ENCODE results near the gene INSL6.

The INSL6 gene

DNA sequence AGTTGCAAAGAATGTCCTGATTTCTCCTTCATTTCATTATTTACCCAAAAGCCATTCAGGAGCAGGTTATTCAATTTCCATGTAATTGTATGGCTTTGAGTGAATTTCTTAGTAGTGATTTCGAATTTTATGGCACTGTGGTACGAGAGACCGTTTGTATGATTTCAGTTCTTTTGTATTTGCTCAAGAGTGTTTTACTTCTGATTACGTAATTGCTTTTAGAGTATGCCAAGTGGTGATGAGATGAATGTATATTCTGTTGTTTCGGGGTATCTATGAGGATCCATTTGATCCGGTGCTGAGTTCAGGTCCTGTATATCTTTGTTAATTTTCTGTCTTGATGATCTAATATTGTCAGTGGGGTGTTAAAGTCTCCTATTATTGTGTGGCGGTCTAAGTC, 41.2 kb downstream of the INSL6 start:
- DNase-seq (no peak), ATAC-seq (replicated peaks) (no peak)
- Mint-ChIP-seq H3K4me1 (peaks cover 0 to 2% of the 10 kb centered on the region in 2 donors), H3K36me3 (peaks cover 69 to 86% of the 10 kb centered on the region in 2 donors), H3K4me3 (no peak overlapping the region), H3K9me3 (peaks cover 23 to 31% of the 10 kb centered on the region in 2 donors), H3K27me3 (no peaks in the 10 kb centered on the region), H3K27ac (no peak overlapping the region)

- no peak for ATAC-seq (replicated peaks)
Measured at GRCh38 chr9:5140151-5140550, 45.3 kb downstream of the INSL6 start.

GRCh38 chr9:5122516-5122915, 62.9 kb downstream of the INSL6 start:
- H3K27me3 Mint-ChIP-seq = no peaks in the 10 kb centered on the region
- H3K9me3 Mint-ChIP-seq = no peaks in the 10 kb centered on the region
- H3K27ac Mint-ChIP-seq = no peak overlapping the region
- peaks cover 0 to 2% of the 10 kb centered on the region in 2 donors for H3K4me1 Mint-ChIP-seq
- H3K4me3 Mint-ChIP-seq = no peak overlapping the region
- no peak for ATAC-seq (replicated peaks)
- DNase-seq = no peak
- H3K36me3 Mint-ChIP-seq = peaks cover 28 to 45% of the 10 kb centered on the region in 2 donors

More at GRCh38 chr9:5140151-5140550, 45.3 kb downstream of the INSL6 start:
- Mint-ChIP-seq H3K4me1 (peaks cover 0 to 2% of the 10 kb centered on the region in 2 donors), H3K27me3 (no peaks in the 10 kb centered on the region), H3K36me3 (peaks cover 30 to 55% of the 10 kb centered on the region in 2 donors), H3K27ac (no peak overlapping the region), H3K4me3 (no peak overlapping the region), H3K9me3 (peaks cover 24 to 25% of the 10 kb centered on the region in 2 donors)
- DNase-seq = no peak

DNA sequence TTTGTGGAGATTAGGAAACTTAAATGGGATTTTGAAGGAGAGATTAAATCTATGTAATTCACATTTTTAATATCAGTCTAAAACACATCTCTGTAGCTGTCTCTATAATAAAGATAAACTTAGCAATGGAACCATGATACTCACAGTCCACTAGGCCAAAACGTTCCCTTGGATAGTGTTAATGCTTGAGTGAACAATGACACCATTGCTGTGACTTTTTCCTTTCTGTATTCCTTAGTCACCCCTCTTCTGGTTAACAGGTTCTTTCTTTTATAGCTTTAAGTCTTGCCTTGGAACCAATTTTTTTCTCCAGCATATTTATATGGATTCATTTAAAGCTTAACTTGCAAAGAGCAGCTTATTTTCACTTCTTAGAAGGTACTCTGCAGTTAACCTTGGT, 63.3 kb downstream of the INSL6 start:
- DNase-seq = no peak
- H3K36me3 Mint-ChIP-seq = peaks cover 26 to 44% of the 10 kb centered on the region in 2 donors

DNA sequence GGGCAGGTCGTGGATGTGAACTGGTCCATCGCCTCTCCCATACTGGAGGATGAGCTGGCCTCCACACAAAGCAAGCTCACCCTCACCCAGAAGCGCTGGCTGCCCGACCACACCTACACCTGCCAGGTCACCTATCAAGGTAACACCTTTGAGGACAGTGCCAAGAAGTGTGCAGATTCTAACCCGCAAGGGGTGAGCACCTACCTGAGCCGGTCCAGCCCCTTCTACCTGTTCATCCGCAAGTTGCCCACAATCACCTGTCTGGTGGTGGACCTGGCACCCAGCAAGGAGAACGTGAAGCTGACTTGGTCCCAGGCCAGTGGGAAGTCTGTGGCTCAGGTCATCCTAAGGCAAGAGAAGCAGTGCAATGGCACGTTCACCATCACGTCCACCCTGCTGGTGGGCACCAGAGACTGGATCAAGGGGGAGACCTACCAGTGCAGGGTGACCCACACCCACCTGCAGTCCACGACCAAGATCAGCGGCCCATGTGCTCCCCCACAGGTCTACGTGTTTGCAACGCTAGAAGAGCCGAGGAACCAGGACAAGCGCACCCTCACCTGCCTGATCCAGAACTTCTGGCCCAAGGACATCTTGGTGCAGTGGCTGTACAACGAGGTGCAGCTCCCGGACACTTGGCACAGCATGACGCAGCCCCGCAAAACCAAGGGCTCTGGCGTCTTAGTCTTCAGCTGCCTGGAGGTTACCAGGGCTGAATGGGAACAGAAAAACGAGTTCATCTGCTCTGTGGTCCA, 71.3 kb downstream of the INSL6 start:
- Mint-ChIP-seq H3K36me3 (peaks cover 29 to 33% of the 10 kb centered on the region in 2 donors), H3K9me3 (peaks cover 9 to 17% of the 10 kb centered on the region in 2 donors), H3K4me1 (no peaks in the 10 kb centered on the region), H3K27me3 (no peaks in the 10 kb centered on the region), H3K4me3 (no peak overlapping the region), H3K27ac (no peak overlapping the region)
- no peak for ATAC-seq (replicated peaks)
- DNase-seq = no peak

More for the DNA sequence above, 63.3 kb downstream of the INSL6 start:
- no peak overlapping the region for H3K4me3 Mint-ChIP-seq
- H3K4me1 Mint-ChIP-seq = peaks cover 0 to 2% of the 10 kb centered on the region in 2 donors
- no peaks in the 10 kb centered on the region for H3K9me3 Mint-ChIP-seq
- no peaks in the 10 kb centered on the region for H3K27me3 Mint-ChIP-seq
- ATAC-seq (replicated peaks) = no peak
- H3K27ac Mint-ChIP-seq = no peak overlapping the region
